ENCODE measurements around the gene ESRRG.

ESRRG gene

GRCh38 chr1:216702170-216702569, 21.1 kb downstream of the ESRRG start:
- DNase-seq = no peak

GRCh38 chr1:216700779-216701178, 22.4 kb downstream of the ESRRG start:
- DNase-seq = no peak

- DNase-seq = no peak
Measured at GRCh38 chr1:216691710-216692109, 31.5 kb downstream of the ESRRG start.

DNA sequence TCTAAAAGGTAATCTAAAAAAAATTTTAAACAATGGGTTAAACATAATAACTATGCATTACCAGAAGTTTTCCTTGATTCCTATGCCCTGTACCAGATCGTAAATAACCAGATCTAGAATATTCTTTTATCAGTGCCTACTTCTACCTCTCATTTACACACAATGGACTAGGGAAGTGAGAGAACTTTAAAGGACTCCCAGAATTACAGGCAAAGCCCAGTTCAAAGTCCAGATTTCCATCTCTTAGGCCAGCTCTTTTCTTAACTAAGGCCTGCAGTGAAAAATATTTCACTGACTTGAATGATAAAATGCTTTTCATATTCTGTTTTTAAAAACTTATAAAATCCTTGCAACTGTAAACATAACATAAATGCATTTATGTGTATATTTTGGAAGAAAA, 32.6 kb downstream of the ESRRG start:
- DNase-seq = no peak

DNA sequence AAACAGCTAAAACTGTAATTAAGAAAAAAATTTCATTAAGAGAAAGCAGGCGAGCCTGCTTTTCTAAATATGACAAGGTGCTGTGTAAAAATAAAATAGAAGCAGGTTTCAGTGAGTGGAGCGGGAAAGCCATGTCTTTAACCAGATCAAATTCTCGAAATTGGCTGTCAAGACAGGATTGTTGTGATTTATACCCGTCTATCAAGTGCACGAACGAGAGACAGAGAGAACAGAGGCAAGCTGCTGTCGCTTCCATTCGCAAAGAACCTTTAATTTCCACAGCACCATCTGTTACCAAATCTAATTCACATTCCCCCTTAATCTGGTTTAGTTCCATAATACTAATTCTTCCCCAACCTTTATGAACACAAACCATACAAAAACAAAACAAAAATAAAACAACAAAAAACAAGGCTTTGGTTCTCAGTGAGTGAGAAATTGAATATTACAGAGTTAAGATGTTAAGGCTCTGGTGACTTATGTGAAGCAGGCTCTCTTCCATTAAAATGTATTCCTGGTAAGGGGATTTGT, 35.0 kb downstream of the ESRRG start:
- no peak for DNase-seq

DNA sequence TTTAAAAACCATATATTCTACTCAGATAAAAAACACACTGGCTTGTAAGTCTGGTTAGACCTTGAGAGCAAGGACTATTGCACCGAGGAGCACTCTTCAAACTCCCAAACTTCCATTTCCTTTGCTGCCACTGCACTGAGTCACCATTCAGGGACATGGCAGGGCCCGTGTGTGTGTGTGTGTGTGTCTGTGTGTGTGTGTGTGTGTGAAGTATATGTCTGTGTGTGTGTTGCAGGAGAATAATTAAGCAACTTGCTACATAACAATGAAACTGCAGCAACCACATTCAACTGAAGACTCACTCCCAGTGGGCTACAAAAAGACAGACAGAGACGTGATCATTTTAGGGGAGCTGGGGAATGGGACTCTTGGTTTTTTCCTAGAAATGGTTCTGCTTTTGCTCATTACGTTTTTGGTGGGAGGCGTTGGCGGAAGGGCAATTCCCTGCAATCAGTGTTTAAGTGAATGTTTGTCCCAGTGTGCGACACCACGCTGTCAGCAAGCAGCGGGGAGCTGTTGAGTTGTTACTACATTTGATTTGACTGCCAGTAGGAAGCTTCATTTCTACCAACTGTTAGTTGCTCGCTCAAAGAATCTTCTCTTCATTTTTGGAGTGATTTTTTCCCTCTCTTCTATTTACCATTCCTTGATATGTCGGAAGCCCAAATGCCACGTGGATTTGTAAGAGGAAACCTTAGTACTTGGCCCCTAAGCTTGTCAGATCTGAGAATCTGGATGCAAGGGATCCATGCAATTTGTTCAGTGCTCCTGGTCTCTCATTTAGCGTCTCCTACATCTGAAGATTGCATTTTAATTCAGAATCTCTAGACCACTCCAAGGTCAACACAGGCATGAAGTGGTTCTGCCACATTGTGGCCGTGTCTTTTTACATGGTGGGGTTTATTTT, 36.1 kb downstream of the ESRRG start:
- DNase-seq = no peak

- no peak for DNase-seq
Measured at GRCh38 chr1:216682752-216683151, 40.5 kb downstream of the ESRRG start.

DNA sequence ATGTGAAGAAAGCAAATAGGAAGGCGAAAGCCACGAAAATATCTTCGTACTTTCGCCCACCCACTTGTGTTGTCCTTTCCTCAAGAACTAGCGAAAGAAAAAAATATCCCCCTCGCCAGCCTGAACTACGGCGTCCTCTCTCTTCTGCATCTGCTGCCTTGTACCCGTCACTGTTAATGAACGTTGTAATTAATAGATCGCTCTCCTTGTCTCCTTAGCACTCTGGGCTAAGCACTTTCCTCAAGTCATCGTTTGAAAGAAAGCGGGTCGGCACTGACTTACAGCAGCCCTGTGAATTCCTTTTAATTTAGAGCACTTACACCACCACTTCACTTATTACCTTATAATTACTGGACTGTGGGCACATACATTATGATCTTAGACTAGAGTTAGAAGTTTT, 44.1 kb downstream of the ESRRG start:
- no peak for DNase-seq

DNA sequence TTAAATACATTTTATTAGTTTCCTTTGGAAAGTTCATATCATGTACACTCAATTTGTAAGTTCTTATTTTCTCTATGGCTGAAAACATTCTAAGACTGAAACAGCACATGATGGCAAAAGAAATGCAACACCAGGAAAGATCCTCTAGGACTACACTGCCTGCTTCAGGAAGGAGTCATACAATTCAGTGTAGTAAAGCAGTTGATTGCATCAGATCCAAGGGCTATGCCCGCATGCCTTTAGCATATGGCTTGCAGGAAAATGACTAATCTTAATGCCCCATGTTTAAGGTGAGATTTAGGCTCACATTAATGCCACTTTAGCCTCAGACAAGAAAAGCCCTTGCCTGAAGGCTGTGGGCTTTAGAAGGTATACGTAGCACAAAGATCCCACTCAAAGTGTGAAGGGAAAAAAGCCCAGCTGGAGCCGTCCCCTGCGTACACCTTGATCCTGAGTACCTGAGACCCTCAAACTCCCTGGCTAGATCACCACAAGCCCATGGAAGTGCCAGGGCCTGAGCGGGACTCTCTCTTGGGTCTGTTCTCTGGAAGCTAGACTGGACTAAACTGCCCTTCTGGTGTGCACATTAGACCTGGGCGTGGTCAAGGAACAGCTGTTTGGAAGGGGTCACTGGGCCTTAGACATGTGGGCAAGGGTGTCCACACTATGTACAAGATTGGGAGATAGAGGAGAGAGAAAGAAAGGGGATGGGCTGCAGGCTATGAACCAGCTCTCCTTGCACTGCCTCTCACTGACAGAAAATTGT, 52.9 kb downstream of the ESRRG start:
- DNase-seq = no peak

DNA sequence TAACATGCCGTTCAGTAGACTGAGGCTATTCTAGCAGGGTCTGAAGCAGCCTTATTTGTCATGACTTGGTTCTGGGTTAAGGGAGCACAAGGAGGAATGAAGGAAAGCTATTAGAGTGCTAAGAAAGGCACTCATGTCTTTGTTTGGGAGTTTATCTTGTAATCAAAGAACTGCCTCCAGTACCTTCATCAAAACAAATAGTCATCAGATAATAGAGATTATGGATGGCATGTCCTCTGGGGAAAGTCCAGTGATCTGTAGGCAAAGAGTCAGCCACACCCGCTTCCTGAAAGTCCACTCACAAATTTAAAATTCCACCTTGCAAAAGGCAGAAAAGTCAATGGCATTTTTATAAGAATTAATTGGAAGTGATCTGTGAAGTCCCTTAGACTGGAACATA, 56.8 kb downstream of the ESRRG start:
- DNase-seq = no peak

GRCh38 chr1:216665856-216666255, 57.4 kb downstream of the ESRRG start:
- DNase-seq = no peak

DNA sequence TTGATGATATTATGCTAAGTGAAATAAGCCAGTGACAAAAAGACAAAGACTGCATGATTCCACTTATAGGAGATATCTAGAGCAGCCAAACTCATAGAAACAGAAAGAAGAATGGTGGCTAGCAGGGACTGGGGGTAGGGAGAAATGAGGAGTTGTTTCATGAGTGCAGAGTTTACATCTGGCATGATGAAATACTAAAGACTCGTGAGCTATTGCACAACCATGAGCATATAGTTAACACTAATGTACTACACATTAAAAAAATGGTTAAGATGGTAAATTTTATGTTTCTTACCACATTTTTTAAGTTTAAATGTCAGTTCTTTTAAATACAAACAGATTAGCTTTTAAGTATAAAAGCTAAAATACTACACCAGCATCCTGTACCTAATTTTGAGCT, 57.8 kb downstream of the ESRRG start:
- no peak for DNase-seq

- no peak for DNase-seq
Measured at GRCh38 chr1:216662681-216663080, 60.5 kb downstream of the ESRRG start.

GRCh38 chr1:216660561-216660960, 62.7 kb downstream of the ESRRG start:
- DNase-seq = no peak

GRCh38 chr1:216653001-216653400, 70.2 kb downstream of the ESRRG start:
- DNase-seq = no peak

- no peak for DNase-seq
Measured at GRCh38 chr1:216651826-216652418, 71.3 kb downstream of the ESRRG start.

- DNase-seq = no peak
Measured at GRCh38 chr1:216643176-216643575, 80.1 kb downstream of the ESRRG start.

GRCh38 chr1:216641669-216642460, 81.4 kb downstream of the ESRRG start:
- DNase-seq = no peak

DNA sequence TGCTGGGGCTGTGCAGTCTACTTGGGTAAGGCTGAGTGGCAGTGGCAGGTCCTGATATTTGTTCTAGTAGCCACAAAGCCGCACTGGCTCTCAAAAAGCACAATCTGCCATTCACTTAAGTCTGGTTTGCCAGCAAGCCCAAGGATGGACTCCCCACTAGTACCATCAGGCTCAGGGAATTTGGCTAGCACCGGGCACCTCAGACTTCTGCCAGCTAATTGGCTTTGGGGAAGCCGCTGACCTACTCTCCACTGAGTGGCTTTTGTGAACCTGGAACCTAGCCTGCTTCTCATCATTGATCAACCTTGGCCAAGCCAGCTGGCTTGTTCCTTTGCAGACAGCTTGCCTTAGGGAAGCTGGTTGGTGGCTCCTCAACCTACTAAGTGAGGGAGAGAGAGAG, 83.1 kb downstream of the ESRRG start:
- DNase-seq = no peak

- DNase-seq = no peak
Measured at GRCh38 chr1:216632980-216633379, 90.2 kb downstream of the ESRRG start.

- no peak for DNase-seq
Measured at GRCh38 chr1:216630532-216630931, 92.7 kb downstream of the ESRRG start.

GRCh38 chr1:216627252-216627651, 96.0 kb downstream of the ESRRG start:
- no peak for DNase-seq
